Choroid plexus epithelial cell (primary cell): Measurements from ENCODE around the gene CCND1.

Experiments
- DNase-seq: peaks from one replicate; pipeline ENCODE4 v3.0.0-alpha.2; 2010; ENCODE audit warnings: low read depth
- H3K4me3 ChIP-seq: 2 replicates; pipeline ENCODE4 v1.5.1; 2011; ENCODE audit warnings: low read depth, mild to moderate bottlenecking, control low read depth, low read length, moderate library complexity
- TF ChIP-seq, protein P1 (sequence below): conservative IDR thresholded peaks from 2 replicates; pipeline ENCODE4 v1.5.1; 2011; ENCODE audit warnings: low read depth, mild to moderate bottlenecking, control low read depth, inconsistent platforms, low read length, moderate library complexity

CCND1 gene

DNA sequence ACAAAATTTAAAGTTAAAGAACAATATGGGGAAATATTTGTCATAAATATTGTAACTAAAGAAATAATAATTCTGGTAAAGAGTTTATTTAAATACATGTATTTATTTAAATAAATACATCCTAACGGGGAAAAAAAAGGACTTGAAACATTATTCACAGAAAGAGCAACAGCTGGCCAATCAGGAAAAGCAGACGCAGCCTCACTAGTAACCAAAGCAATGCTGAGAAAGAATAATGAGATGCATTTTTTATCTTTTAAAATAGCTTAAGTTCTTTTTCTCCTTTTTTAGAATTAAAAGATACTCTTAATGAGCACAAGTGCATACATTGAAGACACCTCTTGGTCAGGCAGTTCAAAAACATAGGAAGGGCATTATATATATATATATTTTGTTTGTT is 36.8 kb downstream of the CCND1 start:
- DNase-seq, result no peak
- no peak overlapping the region for H3K4me3 ChIP-seq
- TF ChIP-seq, protein P1, sequence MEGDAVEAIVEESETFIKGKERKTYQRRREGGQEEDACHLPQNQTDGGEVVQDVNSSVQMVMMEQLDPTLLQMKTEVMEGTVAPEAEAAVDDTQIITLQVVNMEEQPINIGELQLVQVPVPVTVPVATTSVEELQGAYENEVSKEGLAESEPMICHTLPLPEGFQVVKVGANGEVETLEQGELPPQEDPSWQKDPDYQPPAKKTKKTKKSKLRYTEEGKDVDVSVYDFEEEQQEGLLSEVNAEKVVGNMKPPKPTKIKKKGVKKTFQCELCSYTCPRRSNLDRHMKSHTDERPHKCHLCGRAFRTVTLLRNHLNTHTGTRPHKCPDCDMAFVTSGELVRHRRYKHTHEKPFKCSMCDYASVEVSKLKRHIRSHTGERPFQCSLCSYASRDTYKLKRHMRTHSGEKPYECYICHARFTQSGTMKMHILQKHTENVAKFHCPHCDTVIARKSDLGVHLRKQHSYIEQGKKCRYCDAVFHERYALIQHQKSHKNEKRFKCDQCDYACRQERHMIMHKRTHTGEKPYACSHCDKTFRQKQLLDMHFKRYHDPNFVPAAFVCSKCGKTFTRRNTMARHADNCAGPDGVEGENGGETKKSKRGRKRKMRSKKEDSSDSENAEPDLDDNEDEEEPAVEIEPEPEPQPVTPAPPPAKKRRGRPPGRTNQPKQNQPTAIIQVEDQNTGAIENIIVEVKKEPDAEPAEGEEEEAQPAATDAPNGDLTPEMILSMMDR, result no peak

DNA sequence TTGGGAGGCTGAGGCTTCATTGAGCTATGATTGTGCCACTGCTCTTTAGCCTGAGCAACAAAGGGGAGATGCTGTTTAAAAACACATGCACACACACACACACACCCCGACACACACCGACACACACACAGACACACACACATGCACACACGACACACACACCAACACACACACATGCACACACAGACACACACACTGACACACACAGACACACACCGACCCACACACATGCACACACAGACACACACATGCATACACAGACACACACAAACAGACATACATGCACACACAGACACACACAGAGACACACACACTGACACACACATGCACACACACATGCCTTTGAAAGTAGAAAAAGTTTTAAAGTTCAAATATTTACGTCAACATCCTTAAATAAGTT is 39.7 kb downstream of the CCND1 start:
- no peak overlapping the region for H3K4me3 ChIP-seq
- TF ChIP-seq, protein P1, result no peak
- no peak for DNase-seq

DNA sequence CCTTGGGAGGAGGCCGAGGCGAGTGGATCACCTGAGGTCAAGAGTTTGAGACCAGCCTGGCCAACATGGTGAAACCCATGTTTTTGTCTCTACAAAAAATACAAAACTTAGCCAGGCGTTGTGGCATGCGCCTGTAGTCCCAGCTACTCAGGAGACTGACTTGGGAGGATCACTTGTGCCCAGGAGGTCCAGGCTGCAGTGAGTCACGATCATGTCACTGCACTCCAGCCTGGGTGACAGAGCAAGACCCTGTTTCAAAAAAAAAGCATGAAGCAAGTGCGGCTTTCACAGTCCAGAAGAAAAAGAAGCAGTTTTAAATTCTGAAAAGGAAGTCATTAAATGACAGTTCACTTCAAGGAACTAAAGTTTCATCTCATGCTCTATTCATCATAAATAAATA is 41.3 kb downstream of the CCND1 start:
- no peak for DNase-seq
- TF ChIP-seq, protein P1, result no peak
- H3K4me3 ChIP-seq, result no peak overlapping the region

DNA sequence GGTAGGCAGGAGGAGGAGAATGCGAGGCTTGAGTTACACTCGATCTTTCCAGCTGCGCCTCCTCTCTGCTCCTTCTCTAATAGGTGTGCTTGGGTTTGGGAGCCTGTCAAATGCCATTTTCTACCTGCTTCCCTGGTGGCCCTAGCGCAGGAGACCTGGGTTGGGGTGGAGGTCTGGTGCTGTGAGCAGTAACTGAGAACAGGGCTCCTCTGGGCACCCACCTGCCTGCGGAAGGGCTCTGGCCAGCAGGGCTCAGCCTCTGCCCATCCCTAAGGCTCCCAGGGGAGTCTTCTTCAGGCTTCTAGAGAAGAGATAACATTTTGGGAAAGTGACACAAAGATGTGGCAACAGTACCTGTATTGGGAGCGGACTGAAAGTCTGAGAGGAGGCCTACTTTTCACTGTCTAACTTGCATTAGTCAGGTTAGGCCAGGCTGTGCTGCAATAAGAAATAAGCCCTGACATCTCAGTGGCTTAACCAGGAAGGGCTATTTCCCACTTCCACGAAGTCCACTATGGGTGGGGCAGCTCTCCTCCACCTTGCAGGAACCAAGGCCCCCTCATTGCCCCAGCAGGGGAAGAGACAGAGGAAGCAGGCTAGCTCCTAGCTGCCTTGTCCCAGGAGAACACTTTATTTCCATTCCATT is 41.8 kb downstream of the CCND1 start:
- TF ChIP-seq, protein P1, result no peak
- no peak for DNase-seq
- H3K4me3 ChIP-seq, result no peak overlapping the region

DNA sequence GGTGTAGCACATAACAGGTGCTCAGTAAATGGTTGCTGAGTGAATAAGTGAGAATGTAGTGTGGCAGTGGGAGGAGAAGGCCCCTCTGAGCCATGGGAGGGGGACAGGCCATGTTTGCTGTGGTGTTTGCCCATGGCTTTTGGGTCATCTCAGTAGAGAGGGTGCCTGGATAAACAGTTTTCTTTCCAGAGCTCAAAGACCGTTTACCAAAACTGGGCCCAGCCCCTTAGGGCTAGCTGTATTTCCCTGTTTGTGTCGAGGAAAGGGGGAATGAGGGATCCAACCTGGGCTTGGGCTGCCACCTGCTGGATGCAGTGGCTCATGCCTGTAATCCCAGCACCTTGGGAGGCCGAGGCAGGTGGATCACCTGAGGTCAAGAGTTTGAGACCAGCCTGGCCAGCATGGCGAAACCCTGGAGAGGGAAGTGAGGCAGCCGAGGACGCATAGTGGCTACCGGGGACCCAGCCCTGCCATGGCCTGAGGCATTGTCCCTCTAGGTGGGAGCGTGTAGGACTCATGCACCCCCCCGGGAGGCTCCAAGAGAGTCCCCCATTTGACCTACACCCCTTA is 42.9 kb downstream of the CCND1 start:
- TF ChIP-seq, protein P1, result peak; percentile 49
- no peak for DNase-seq
- no peak overlapping the region for H3K4me3 ChIP-seq

DNA sequence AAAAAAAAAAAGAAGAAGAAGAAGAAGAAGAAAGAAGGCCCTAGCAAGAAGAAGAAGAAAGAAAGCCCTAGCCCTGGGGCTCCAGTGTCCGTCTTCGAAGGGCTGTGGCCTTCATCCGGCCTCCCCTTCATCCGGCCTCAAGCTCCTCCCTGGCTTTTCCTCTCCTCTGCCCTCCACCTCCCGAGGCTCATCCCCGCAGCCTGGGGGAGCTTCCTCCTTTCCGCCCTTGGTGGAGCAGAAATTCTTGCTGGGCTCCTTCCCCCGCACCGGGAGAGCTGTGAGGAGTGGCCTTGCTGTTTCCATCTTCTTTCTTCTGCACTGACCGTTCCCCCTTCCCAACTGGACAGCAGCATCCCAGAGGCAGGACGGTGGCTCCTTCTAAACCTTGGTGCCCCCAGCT is 43.7 kb downstream of the CCND1 start:
- H3K4me3 ChIP-seq, result no peak overlapping the region
- no peak for DNase-seq
- TF ChIP-seq, protein P1, result no peak

DNA sequence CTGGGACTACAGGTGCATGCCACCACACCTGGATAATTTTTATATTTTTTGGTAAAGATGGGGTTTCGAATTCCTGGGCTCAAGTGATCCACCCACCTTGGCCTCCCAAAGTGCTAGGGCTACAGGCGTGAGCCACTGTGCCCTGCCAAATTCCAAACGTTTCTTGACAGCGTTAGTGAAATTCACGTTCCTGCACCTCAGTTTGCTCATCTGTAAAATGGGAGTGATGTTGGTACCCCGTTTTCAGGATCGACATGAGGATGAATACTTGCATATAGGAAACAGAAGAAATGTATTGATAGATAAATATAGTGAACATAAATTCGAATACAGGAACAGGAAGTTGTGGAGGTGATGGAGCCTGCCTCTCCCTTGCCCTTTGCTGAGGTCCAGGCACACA is 44.4 kb downstream of the CCND1 start:
- no peak overlapping the region for H3K4me3 ChIP-seq
- TF ChIP-seq, protein P1, result no peak
- DNase-seq, result no peak
